Measurements from ENCODE around the gene SH3D19.

- no peak for TF ChIP-seq ESRRA (IDR thresholded peaks at IDR 0.05; ENCODE audit: borderline replicate concordance, low read length)
- no peak for TF ChIP-seq ZFP36 (IDR thresholded peaks at IDR 0.05; ENCODE audit: borderline replicate concordance, partially characterized antibody)
- no peak for TF ChIP-seq POLR2AphosphoS2 (conservative IDR thresholded peaks at IDR 0.05; ENCODE audit: low read length)
- TF ChIP-seq CTCF (IDR thresholded peaks at IDR 0.05): no peak
These were observed 234.4 kb downstream of the SH3D19 start for GRCh38 chr4:151091047-151091446.

Data from A549 (cell line).